DMS53 treated with DMSO at 0.1 percent for 48 hours (cell line): ENCODE data around the gene ZMAT2.
A peak's percentile ranks its signal among the peaks of the same experiment; 100 is the strongest.
"Not testable (repeated sequence)": the region's sequence is repeated elsewhere in the genome, so short reads cannot be mapped to it uniquely, and the experiment has no call there.

Experiments used
- DNase-seq: peaks from one replicate; lab custom pipeline; 2025; ENCODE audit not compliant: unreplicated experiment; lab: John Stamatoyannopoulos, UW

ZMAT2 gene

DNA sequence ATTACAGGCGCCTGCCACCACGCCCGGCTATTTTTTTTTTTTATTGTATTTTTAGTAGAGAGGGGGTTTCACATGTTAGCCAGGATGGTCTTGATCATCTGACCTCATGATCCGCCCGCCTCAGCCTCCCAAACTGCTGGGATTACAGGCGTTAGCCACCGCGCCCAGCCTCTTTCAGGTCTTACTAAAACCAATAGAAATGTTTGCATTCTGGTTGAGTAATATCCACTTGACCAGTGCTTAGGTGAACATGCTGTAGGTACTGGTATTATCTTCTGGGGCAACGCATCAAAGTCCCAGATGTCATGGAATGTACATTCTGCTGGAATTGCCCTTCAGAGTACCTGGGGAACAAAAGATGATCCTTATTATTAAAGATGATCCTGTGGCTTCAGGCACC is 8.5 kb downstream of the ZMAT2 start:
- DNase-seq: peak; percentile 71

- DNase-seq: peak; percentile 99
Measured at GRCh38 chr5:140710899-140711552, 10.8 kb downstream of the ZMAT2 start.

- no peak for DNase-seq
Measured at GRCh38 chr5:140711794-140712193, 11.5 kb downstream of the ZMAT2 start.

DNA sequence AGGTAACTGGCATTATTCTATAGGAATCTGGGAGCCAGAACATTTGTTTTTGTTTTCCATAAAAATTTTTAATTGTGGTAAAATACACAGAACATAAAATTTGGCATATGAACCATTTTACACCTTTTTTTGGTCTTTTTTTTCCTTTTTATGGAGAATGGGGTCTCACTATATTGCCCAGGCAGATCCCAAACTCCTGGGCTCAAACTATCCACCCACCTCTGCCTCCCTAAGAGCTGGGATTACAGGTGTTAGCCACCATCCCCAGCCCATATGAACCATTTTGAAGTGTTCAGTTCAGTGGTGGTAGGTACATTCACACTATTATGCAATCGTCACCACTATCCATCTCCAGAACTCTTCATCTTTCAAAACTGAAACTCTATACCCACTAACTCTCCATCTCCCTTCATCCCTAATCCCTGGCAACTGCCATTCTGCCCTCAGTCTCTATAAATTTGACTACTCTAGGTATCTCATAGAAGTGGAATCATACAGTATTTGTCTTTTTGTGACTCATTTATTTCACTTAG is 13.4 kb downstream of the ZMAT2 start:
- no peak for DNase-seq

GRCh38 chr5:140716238-140716637 is 16.0 kb downstream of the ZMAT2 start:
- DNase-seq: not testable (repeated sequence)

DNA sequence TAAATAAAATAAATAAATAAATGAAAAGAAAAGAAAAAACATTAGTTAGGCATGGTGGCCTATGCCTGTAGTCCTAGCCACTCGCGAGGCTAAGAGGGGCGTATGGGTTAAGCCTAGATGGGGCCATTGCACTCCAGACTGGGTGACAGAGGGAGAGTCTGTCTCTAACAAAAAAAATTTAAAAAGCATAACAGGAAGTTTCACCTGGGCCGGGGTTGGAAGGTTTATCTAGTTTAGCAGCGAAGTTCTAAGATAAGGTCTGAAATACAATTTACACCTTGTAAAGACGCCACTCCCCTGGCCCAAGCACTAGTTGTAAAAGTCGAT is 18.0 kb downstream of the ZMAT2 start:
- DNase-seq: no peak

DNA sequence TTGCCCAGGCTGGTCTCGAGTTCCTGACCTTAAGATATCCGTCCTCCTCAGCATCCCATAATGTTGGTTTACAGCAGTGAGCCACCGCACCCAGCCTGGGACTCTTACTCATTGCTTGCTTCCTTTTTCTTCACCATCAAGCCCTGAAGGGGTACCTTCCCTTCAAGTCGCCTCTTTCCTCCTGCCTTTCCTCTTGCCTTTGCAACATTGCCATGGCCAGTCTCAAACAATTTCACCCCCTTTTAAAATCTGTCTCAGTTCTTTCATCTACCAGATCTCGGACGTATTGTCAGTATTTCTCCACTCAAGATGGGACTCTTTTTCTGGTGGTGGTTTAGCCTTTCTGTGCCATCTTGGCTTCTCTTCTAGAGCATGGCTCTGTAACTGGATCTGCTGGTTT is 20.5 kb downstream of the ZMAT2 start:
- DNase-seq: not testable (repeated sequence)

DNA sequence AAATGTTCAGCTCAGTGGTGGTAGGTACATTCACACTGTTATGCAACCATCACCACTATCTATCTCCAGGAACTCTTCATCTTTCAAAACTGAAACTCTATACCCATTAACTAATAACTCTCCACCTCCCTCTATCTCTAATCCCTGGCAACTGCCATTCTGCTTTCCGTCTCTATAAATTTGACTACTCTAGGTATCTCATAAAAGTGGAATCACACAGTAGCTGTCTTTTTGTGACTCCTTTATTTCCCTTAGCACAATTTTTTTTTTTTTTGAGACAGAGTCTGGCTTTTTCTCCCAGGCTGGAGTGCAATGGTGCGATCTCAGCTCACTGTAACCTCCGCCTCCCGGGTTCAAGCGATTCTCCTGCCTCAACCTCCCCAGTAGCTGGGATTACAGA is 21.1 kb downstream of the ZMAT2 start:
- DNase-seq: not testable (repeated sequence)

DNA sequence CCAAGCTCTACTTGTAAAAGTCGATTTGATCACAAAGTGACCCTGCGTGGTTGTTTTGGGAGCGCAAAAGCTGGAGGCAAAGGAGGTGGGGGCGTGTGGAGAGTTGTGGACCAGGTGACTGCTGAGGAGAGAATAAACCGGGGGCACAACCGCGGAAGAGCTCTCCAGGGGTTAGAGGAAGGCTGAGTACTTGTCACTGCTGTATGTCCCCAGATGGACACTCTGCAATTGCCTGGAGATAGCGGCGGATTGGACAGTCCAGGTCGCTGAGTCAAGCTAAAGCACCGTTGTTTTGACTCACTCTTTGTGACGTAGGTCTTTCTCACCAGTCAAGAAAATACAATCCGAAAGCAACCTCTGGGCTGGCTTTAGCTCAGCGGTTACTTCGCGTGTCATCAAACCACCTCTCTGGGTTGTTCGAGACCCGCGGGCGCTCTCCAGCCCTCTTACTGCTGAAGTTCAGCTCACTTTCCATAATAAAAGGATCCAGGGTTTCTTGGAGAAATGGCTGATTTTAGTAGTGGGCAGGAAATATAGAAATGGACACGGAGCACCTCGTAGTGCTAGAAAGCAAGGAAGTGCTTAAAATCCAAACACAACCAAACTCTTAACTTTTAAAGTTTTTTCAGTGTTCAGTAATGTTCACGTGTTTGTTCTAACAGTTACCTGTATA is 25.7 kb downstream of the ZMAT2 start:
- DNase-seq: peak; percentile 90

DNA sequence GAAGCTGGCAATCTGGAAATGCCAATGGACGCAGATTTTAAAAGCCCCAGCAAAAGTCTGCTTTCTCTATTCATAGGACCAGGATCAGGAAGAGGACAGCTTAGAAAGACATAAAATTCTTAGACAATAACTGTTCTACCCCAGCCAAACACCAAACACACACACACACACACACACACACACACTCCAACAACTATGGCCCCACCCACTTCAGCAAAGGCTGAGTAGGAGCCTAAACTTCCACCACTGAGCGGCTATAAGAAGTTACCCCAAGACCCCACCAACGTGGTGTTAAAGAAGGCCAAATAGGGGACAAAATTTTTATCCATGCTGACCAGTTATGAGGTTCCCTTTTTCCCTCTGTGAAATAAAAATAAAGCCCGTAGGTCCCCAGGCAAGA is 32.9 kb downstream of the ZMAT2 start:
- DNase-seq: no peak

- DNase-seq: no peak
Measured at GRCh38 chr5:140734354-140734753, 34.1 kb downstream of the ZMAT2 start.

- DNase-seq: no peak
Measured at GRCh38 chr5:140737486-140737885, 37.2 kb downstream of the ZMAT2 start.

DNA sequence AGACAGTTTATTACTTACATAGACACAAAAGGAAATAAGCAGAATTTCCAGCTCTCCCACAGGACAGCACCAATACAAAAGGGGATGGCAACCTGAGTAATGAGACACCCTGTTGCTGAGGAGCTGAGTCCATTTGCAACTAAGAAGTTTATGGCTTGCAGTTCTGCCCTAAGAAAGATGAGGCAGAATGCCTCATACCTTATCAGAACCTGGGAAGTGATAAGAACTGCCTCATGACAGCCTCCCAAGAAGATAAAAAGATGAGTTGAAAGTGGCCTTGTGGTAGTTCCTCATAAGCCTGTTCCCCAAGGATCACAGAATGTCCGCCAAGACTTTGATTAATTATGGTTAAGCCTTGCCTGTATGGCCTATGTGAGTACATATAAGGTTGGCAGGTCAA is 41.7 kb downstream of the ZMAT2 start:
- DNase-seq: no peak

DNA sequence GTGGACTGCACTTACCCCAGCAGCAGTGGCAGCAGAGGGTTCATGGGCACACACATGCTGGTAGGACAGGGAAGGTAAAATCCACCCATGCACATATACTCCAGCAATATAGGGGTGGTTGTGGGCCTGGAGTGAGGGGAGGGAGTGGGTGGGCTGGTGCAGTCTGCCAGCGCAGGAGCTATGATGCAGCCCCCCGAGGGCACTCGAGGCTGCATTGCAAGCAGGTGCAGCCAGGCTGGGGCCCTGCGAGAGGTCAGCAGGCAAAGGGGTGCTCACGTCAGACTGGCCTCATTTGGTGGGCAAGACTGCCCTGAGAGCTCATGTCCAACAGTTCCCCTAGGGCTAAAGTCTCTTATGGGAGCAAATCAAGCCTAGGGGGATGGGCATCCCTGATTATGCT is 53.3 kb downstream of the ZMAT2 start:
- no peak for DNase-seq
